PC-3 (cell line): ENCODE results near the gene STK11. TPM values are rescaled to one million over a fixed set of nuclear protein-coding genes. Genes with fewer than 3 reads are reported as not detected.

Experiments used
- ATAC-seq: fragments of 200-7000 bp; cut with Tn5 transposase; 2 replicates; pipeline ENCODE4 v1.9.1; 2020; ENCODE audit warnings: mild to moderate bottlenecking, moderate library complexity
- BruUV-seq: library from RNA; stranded (reverse); fragments of 400-500 nt; replicated peaks from 2 replicates; lab custom pipeline; 2021; lab: Mats Ljungman, UMichigan
- CTCF ChIA-PET: fragments of 300-600 bp; sonication (Branson Sonifier 250); formaldehyde crosslinking; loops from one replicate; lab custom pipeline; 2022; ENCODE audit warnings: antibody characterized with exemption; lab: Charles Lee
- POLR2A ChIA-PET: fragments of 300-600 bp; sonication (Branson Sonifier 250); formaldehyde crosslinking; loops from one replicate; lab custom pipeline; 2022; ENCODE audit warnings: antibody characterized with exemption; ENCODE audit not compliant: unreplicated experiment; lab: Charles Lee
- DNase-seq: peaks from one replicate; pipeline ENCODE4 v3.0.0-alpha.2; 2015
- H2AFZ ChIP-seq: fragments of 300-600 bp; sonication (generic); 2 replicates; pipeline ENCODE4 v1.6.0; 2016; ENCODE audit warnings: antibody characterized with exemption, low read length
- H3F3A ChIP-seq: fragments of 300-600 bp; sonication (generic); one replicate; pipeline ENCODE4 v1.6.0; 2017; ENCODE audit warnings: antibody characterized with exemption, low read length, control low read depth, mild to moderate bottlenecking; ENCODE audit not compliant: unreplicated experiment
- H3K27ac ChIP-seq: fragments of 300-600 bp; sonication (generic); 2 replicates; pipeline ENCODE4 v1.5.1; 2016; ENCODE audit warnings: mild to moderate bottlenecking, low read length
- H3K27me3 ChIP-seq: fragments of 300-600 bp; sonication (generic); 2 replicates; pipeline ENCODE4 v1.6.1; 2016; ENCODE audit warnings: low read length, mixed read lengths
- H3K36me3 ChIP-seq: fragments of 300-600 bp; sonication (generic); 2 replicates; pipeline ENCODE4 v1.6.1; 2016; ENCODE audit warnings: low read depth, mixed run types, low read length, mixed read lengths
- H3K4me1 ChIP-seq: fragments of 300-600 bp; sonication (generic); 2 replicates; pipeline ENCODE4 v1.5.1; 2016; ENCODE audit warnings: low read length; ENCODE audit not compliant: insufficient read depth
- H3K4me2 ChIP-seq: fragments of 300-600 bp; sonication (generic); 2 replicates; pipeline ENCODE4 v1.6.0; 2016; ENCODE audit warnings: low read length
- H3K4me3 ChIP-seq: fragments of 300-600 bp; sonication (generic); 2 replicates; pipeline ENCODE4 v1.5.1; 2016; ENCODE audit warnings: mild to moderate bottlenecking, low read length, mixed read lengths
- H3K79me2 ChIP-seq: fragments of 300-600 bp; sonication (generic); 2 replicates; pipeline ENCODE4 v1.6.1; 2017; ENCODE audit warnings: low read length, mixed read lengths
- H3K9ac ChIP-seq: fragments of 300-600 bp; sonication (generic); 2 replicates; pipeline ENCODE4 v1.6.0; 2016; ENCODE audit warnings: mild to moderate bottlenecking, low read length
- H3K9me2 ChIP-seq: fragments of 300-600 bp; sonication (generic); replicated peaks from 2 replicates; pipeline ENCODE4 v1.6.1; 2016; ENCODE audit warnings: mixed run types, low read length, mixed read lengths
- H3K9me3 ChIP-seq: fragments of 300-600 bp; sonication (generic); 2 replicates; pipeline ENCODE4 v1.6.1; 2016; ENCODE audit warnings: low read length, mixed read lengths
- H4K20me1 ChIP-seq: fragments of 300-600 bp; sonication (generic); 2 replicates; pipeline ENCODE4 v1.6.1; 2016; ENCODE audit warnings: low read length, mixed read lengths
- EZH2 ChIP-seq: fragments of 300-600 bp; sonication (generic); IDR thresholded peaks from one replicate; pipeline ENCODE4 v1.6.1; 2017; ENCODE audit warnings: antibody characterized with exemption, mild to moderate bottlenecking, low read length; ENCODE audit not compliant: unreplicated experiment
- EZH2phosphoT487 ChIP-seq: fragments of 300-600 bp; sonication (generic); IDR thresholded peaks from 2 replicates; pipeline ENCODE4 v1.6.1; 2018; ENCODE audit warnings: mild to moderate bottlenecking, antibody characterized with exemption, low read length, borderline replicate concordance
- intact Hi-C: fragments of 100-400 bp; cut with micrococcal nuclease; formaldehyde crosslinking; loops from 2 replicates; pipeline ENCODE4 v1.9.0; 2023
- total RNA-seq: library from RNA; depleted of rRNA; stranded (reverse); fragments of >200 nt; gene quantifications from 2 replicates; pipeline ENCODE4 v1.2.3, GENCODE V29; 2014
- TF ChIP-seq, protein P1 (sequence below): fragments of 300-600 bp; sonication (generic); conservative IDR thresholded peaks from 2 replicates; pipeline ENCODE4 v1.5.1; 2017; ENCODE audit warnings: antibody characterized with exemption, low read depth, mild to moderate bottlenecking, low read length

The STK11 gene
- total RNA-seq, 1 experiment from 2014 or later: 82.4 TPM

- H3K36me3 ChIP-seq: no peaks in the 10 kb centered on the region
- TF ChIP-seq EZH2 (no peak), EZH2phosphoT487 (no peak)
- TF ChIP-seq, protein P1, sequence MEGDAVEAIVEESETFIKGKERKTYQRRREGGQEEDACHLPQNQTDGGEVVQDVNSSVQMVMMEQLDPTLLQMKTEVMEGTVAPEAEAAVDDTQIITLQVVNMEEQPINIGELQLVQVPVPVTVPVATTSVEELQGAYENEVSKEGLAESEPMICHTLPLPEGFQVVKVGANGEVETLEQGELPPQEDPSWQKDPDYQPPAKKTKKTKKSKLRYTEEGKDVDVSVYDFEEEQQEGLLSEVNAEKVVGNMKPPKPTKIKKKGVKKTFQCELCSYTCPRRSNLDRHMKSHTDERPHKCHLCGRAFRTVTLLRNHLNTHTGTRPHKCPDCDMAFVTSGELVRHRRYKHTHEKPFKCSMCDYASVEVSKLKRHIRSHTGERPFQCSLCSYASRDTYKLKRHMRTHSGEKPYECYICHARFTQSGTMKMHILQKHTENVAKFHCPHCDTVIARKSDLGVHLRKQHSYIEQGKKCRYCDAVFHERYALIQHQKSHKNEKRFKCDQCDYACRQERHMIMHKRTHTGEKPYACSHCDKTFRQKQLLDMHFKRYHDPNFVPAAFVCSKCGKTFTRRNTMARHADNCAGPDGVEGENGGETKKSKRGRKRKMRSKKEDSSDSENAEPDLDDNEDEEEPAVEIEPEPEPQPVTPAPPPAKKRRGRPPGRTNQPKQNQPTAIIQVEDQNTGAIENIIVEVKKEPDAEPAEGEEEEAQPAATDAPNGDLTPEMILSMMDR: no peak
- no peaks in the 10 kb centered on the region for H3F3A ChIP-seq
- no peak overlapping the region for H3K9ac ChIP-seq
- ATAC-seq (no peak), DNase-seq (no peak)
- no TSS peak for BruUV-seq
- no peak overlapping the region for H2AFZ ChIP-seq
- peaks cover 8% of the 10 kb centered on the region; the same call in 1 of the 2 replicates for H3K4me1 ChIP-seq
- no peak overlapping the region for H3K4me2 ChIP-seq
- ChIA-PET POLR2A (no interaction called here), CTCF (interaction anchor here (0.6 kb wide), 1 partner anchor 115 kb away, joined by 4 read pairs; no protein-coding TSS in a partner anchor)
- no peak overlapping the region for H3K27ac ChIP-seq
- intact Hi-C loops: no loop called here
- no peaks in the 10 kb centered on the region for H3K27me3 ChIP-seq
- H4K20me1 ChIP-seq: peaks cover 27% of the 10 kb centered on the region; the same call in 1 of the 2 replicates
- H3K79me2 ChIP-seq: peaks cover 90% of the 10 kb centered on the region
- no peaks in the 10 kb centered on the region for H3K9me2 ChIP-seq
- no peak overlapping the region for H3K4me3 ChIP-seq
- no peaks in the 10 kb centered on the region for H3K9me3 ChIP-seq
Observed at GRCh38 chr19:1162404-1163282, 42.9 kb upstream of the STK11 start.

DNA sequence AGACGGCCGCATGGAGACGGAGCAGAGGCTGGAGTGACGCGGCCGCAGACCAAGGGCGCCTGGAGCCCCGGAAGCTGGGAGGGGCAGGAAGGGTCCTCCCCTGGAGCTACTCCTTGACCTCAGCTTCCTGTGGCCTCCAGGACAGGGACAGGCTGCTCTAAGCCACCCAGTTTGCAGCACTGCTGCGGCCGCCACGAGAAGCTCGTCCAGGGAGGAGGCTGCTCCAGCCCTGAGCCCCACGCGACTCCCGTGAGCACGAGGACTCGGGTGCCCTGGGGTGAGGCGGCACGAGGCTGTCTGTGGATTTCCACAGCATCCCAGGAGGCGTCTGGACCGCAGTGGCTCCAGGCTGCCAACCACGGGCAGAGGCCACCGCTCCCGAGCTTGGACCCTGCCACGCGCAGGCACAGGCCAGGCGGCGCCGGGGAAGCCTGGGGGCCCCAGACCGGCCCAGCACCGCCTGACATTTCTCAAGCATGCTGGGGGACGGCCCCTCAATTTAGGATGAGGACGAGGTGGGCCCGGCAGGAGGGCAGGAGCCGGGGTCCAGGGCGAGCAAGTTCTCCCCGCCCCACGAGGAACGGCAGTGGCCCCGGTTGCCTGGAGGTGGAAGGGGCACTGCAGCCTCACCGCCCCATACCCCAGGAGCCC is 42.2 kb upstream of the STK11 start:
- no peak overlapping the region for H3K4me2 ChIP-seq
- DNase-seq: no peak
- H3K4me3 ChIP-seq: no peak overlapping the region
- H3K27me3 ChIP-seq: no peaks in the 10 kb centered on the region
- peaks cover 23% of the 10 kb centered on the region; the same call in 1 of the 2 replicates for H4K20me1 ChIP-seq
- H3K36me3 ChIP-seq: no peaks in the 10 kb centered on the region
- ATAC-seq: no peak
- CTCF ChIA-PET: no interaction called here
- peaks cover 90% of the 10 kb centered on the region for H3K79me2 ChIP-seq
- TF ChIP-seq EZH2 (no peak), EZH2phosphoT487 (no peak)
- TF ChIP-seq, protein P1: no peak
- no peak overlapping the region for H3K9ac ChIP-seq
- H3F3A ChIP-seq: no peaks in the 10 kb centered on the region
- H3K9me2 ChIP-seq: no peaks in the 10 kb centered on the region
- H3K4me1 ChIP-seq: peaks cover 8% of the 10 kb centered on the region; the same call in 1 of the 2 replicates
- POLR2A ChIA-PET: no interaction called here
- no TSS peak for BruUV-seq
- no peak overlapping the region for H2AFZ ChIP-seq
- H3K9me3 ChIP-seq: no peaks in the 10 kb centered on the region
- intact Hi-C loops: no loop called here
- H3K27ac ChIP-seq: no peak overlapping the region
